HG03060 (cell line): ENCODE data around the gene PRRX2.
"Not testable (repeated sequence)": the region's sequence is repeated elsewhere in the genome, so short reads cannot be mapped to it uniquely, and the experiment has no call there.

Experiments used
- ATAC-seq: cut with Tn5 transposase; IDR thresholded peaks from one replicate; pipeline ENCODE4 v1.9.1; 2021; ENCODE audit warnings: low read depth, moderate number of reproducible peaks; ENCODE audit not compliant: unreplicated experiment

The PRRX2 gene

GRCh38 chr9:129649726-129650679 lies 15.4 kb upstream of the PRRX2 start:
- no peak for ATAC-seq

GRCh38 chr9:129650680-129651235 lies 14.7 kb upstream of the PRRX2 start:
- no peak for ATAC-seq

DNA sequence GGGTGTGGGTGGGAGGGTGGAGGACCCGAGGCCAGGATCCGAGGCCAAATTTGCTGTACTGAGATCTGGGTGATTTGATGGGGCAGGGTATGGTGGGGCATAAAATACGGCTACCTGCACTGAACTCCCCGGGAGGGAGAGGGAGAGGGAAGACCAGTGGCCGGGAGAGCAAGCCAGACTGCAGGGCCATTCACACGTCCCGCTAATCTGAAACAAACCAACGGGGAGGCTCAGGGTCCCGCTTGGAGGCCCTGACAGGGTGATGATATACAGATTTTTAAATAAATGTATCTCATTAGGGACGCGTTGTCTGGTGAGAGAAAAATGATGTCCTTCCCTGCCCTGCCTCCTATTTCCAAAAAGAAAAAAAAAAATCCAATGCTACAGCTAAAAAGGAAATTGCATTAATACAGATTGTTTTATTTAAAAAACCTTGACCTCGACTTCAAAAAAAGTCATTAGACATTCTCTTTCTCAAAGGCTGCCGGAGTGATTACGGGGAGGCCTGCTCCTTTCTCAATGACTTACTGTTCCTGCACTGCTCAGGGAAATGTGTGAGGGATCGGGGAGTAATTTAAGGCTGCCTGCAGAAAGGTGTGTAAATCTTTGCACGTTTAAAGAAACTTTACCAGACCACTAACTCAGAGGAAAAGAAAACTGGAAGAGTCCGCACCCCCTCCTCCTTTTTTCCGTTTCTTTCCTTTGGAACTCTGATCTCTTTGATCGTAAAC lies 11.5 kb upstream of the PRRX2 start:
- no peak for ATAC-seq

DNA sequence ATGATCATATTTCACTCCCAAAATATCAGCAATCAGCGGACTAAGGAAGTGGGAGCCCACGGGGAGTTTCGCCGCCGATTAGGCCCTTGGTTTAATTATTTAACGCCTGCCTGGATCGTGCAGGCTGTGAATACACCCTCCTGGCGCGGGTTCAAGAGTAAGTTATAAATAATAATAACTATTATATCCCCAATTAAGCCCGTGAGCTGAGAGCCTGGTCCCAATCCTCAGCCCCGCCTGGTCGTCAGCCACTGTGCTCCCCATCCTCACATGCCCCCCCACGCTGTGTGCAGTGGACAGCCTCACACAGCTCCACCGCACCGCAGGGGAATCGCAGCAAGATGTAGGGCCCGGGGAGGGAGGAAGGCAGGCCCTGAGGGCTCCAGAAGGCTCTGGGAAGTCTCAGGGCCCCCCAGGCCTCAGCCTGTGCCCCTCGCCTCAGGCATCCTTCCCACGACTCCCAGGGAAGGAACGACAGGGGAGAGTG lies 10.8 kb upstream of the PRRX2 start:
- no peak for ATAC-seq

GRCh38 chr9:129655154-129655553 lies 10.3 kb upstream of the PRRX2 start:
- ATAC-seq = no peak

DNA sequence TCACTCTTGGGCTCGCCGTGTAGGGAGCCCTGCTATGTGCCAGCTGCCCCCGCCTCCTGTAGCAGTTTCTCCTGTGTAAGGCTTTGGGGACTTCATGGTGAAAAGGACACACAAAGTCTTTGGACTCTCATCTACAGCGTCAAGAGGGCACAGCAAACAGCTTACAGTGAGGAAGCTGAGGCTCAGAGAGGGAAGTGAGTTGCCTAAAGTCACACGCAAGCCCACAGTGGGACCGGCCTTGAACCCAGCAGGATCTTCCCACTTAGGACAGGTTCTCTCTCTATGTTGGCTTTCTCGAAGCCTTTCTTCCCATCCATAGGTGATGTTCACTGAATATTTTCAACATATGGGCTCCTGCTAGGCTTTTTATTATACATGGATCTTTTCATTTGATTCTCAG lies 9.8 kb upstream of the PRRX2 start:
- ATAC-seq = no peak

DNA sequence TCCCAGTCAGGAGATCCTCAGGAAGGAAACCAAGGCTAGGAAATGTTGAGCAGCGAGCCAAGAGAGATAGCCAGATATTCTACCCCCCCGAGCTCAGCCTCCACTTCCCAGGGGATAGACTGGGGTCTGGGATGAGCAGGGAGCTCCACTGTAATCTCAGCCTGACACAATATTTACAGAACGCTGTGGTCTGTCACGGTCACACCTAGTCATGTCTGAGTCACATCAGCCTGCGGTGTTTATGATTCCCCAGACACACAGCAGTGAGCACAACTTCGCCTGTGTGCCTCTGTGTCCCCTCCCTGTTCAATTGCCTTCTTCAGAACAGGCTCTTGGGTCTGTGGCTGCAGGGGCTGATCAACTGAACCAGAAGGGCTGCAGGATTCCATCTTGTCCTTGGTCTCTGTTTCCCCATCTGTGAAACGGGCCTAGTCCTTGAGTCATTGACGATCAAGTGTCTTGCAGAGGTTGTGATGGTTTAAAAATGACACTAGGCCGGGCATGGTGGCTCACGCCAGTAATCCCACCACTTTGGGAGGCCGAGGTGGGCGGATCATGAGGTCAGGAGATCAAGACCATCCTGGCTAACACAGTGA lies 8.6 kb upstream of the PRRX2 start:
- ATAC-seq = no peak

GRCh38 chr9:129661029-129661428 lies 4.4 kb upstream of the PRRX2 start:
- no peak for ATAC-seq

DNA sequence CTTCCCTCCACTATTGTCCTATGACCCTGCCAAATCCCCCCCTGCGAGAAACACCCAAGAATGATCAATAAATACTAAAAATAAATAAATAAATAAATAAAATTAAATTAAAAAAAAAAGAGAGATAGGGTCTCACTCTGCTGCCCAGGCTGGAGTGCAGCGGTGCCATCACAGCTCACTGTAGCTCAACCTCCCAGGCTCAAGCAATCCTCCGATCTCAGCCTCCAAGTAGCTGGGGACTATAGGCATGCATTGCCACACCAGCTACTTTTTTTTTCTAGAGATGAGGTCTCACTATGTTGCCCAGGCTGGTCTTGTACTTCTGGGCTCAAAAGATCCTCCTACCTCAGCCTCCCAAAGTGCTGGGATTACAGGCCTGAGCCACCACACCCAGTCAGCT lies 3.2 kb upstream of the PRRX2 start:
- not testable (repeated sequence) for ATAC-seq

DNA sequence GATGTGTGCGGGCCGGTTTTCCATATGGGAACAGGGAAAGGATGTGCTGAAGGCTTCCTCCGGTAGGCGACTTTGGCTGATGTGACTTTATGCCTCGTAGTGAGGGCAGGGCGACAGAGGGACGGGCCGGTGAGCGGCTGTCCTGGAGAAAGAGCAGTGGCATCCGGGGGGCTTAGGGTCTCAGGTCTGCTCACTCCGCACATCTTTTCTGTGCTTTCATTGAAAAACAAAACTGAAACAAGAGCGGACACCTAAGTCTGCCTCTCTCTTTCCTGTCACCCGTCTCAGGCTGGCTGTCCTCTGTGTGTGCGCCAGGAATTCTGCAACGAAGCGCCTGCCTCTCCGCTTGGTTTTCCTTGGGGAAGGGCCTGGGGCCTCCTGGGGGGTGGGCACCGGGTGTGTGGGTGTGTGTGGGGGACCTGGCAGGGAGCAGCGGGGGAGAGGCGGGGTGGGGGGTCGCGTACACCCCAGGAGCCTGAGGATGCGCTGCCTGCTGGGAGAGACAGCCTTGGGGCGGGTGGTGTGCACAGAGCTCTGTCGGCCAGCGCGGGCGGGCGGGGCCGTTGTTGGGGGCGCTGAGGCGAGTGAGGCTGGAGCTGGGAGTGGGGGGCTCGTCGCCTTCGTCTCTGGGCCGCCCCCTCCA lies 580 bp upstream of the PRRX2 start:
- no peak for ATAC-seq

GRCh38 chr9:129665814-129666520 lies 520 bp downstream of the PRRX2 start:
- ATAC-seq = no peak

GRCh38 chr9:129666575-129666974 lies 1.1 kb downstream of the PRRX2 start:
- no peak for ATAC-seq

DNA sequence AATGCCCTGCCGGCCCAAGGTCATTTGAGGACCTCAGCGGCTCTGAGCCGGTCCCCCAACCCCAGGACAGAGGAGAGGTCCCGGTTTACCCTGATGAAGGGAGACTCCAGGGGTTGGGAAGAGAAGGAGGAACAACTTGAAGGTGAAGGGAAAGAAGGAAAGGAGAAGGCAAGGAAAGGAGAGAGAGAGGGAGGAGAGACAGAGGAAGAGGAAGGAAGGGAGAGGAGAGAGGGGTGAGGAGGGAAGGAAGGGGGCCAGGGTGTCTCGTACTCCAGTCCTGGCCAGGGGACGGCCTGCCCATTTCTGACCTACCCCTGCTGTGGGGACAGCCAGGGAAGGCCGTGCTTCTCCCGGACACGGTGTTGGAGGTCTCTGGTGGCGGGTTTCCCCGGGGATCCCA lies 1.9 kb downstream of the PRRX2 start:
- no peak for ATAC-seq

- no peak for ATAC-seq
Observed at GRCh38 chr9:129667850-129668249, 2.4 kb downstream of the PRRX2 start.

- no peak for ATAC-seq
Observed at GRCh38 chr9:129669141-129669718, 3.8 kb downstream of the PRRX2 start.

GRCh38 chr9:129669946-129670345 lies 4.5 kb downstream of the PRRX2 start:
- ATAC-seq = no peak

- no peak for ATAC-seq
Observed at GRCh38 chr9:129671065-129671464, 5.6 kb downstream of the PRRX2 start.

GRCh38 chr9:129671519-129671918 lies 6.1 kb downstream of the PRRX2 start:
- no peak for ATAC-seq

- no peak for ATAC-seq
Observed at GRCh38 chr9:129672702-129673101, 7.3 kb downstream of the PRRX2 start.
